Activated naive CD4-positive, alpha-beta T cell treated with anti-CD3 and anti-CD28 coated beads, Interleukin-2, amount 10 ng/mL, durations not matched to agents 7 days and 5 days (primary cell): ENCODE results near the gene KRTAP5-3.

Source experiments
- CTCF ChIA-PET: fragments of 350-600 bp; sonication (Branson Sonifier 250); formaldehyde crosslinking; loops from one replicate; lab custom pipeline; 2021; ENCODE audit warnings: antibody characterized with exemption; lab: Charles Lee
- DNase-seq: peaks from one replicate; pipeline ENCODE4 v3.0.0-alpha.2; 2020
- H3K27ac Mint-ChIP-seq: one replicate; pipeline ENCODE4 v1.8.0; 2021; ENCODE audit warnings: mild to moderate bottlenecking, moderate library complexity, mixed read lengths
- H3K27me3 Mint-ChIP-seq: one replicate; pipeline ENCODE4 v1.8.0; 2021; ENCODE audit warnings: mild to moderate bottlenecking, mixed read lengths
- H3K36me3 Mint-ChIP-seq: one replicate; pipeline ENCODE4 v1.8.0; 2021; ENCODE audit warnings: mixed read lengths
- H3K4me1 Mint-ChIP-seq: one replicate; pipeline ENCODE4 v1.8.0; 2021; ENCODE audit warnings: mixed read lengths
- H3K4me3 Mint-ChIP-seq: one replicate; pipeline ENCODE4 v1.8.0; 2021; ENCODE audit warnings: mild to moderate bottlenecking, moderate library complexity, mixed read lengths
- H3K9me3 Mint-ChIP-seq: one replicate; pipeline ENCODE4 v1.8.0; 2021; ENCODE audit warnings: mixed read lengths

The KRTAP5-3 gene

DNA sequence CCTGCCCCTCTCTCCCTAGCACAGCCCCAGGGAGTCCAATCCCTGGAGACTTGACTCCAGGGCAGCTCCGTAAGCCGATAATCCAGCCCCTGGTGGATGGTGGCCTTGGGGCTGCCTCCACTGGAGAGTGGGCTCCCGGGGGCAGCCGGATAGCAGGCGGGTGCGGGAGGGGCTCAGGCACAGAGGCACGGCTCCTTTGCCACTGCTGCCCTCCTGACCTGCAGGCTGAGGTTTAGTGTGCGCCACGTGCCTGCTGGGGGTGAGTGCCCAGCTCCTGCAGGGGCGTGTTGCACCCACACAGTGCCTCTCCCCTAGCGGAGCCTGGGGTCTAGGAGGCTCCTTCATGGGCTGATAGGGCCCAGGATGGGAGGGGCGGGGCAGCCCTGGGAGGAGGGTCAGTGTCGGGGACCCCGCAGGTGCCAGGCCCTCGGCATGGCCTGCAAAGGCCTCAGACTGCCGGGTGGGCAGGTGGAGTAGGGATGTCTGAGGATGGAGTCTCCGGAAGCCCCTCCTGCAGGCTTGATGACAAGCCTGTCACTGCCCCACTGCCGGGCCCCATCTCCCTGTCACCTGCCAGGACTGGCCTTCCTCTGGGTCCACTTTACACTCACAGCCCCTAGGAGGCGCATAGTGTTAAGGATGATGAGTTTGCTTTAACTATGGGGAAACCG, 41.7 kb downstream of the KRTAP5-3 start:
- H3K27ac Mint-ChIP-seq = no peak overlapping the region
- CTCF ChIA-PET = interaction anchor here (1.4 to 2.1 kb wide), 2 partner anchors 8 to 11 kb away, joined by 3 to 11 read pairs; no protein-coding TSS in a partner anchor
- H3K27me3 Mint-ChIP-seq = peaks cover 28% of the 10 kb centered on the region
- H3K4me1 Mint-ChIP-seq = peaks cover 3% of the 10 kb centered on the region
- no peak for DNase-seq
- H3K36me3 Mint-ChIP-seq = no peaks in the 10 kb centered on the region
- no peak overlapping the region for H3K4me3 Mint-ChIP-seq
- no peaks in the 10 kb centered on the region for H3K9me3 Mint-ChIP-seq

DNA sequence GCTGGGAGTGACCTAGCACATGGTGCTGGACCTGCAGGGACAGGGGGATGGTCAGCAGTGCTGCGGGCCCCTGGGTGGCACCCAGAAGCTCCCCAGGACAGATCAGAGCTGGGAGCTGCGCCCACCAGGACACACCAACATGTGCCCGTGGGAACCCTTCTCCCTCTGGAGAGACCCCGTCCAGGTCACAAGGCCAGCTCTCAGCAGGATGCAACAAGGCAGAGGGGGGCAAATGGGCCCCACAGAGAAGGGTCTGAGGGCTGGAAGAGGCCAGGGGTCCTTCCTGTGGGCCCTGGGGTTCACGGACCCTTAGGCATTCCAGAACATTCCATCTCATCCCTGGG, 42.4 kb downstream of the KRTAP5-3 start:
- Mint-ChIP-seq H3K27me3 (peaks cover 26% of the 10 kb centered on the region), H3K36me3 (no peaks in the 10 kb centered on the region), H3K9me3 (no peaks in the 10 kb centered on the region), H3K4me1 (peaks cover 3% of the 10 kb centered on the region), H3K4me3 (no peak overlapping the region), H3K27ac (no peak overlapping the region)
- no peak for DNase-seq
- CTCF ChIA-PET = interaction anchor here (1.4 to 2.1 kb wide), 2 partner anchors 9 to 10 kb away, joined by 3 to 11 read pairs; no protein-coding TSS in a partner anchor

DNA sequence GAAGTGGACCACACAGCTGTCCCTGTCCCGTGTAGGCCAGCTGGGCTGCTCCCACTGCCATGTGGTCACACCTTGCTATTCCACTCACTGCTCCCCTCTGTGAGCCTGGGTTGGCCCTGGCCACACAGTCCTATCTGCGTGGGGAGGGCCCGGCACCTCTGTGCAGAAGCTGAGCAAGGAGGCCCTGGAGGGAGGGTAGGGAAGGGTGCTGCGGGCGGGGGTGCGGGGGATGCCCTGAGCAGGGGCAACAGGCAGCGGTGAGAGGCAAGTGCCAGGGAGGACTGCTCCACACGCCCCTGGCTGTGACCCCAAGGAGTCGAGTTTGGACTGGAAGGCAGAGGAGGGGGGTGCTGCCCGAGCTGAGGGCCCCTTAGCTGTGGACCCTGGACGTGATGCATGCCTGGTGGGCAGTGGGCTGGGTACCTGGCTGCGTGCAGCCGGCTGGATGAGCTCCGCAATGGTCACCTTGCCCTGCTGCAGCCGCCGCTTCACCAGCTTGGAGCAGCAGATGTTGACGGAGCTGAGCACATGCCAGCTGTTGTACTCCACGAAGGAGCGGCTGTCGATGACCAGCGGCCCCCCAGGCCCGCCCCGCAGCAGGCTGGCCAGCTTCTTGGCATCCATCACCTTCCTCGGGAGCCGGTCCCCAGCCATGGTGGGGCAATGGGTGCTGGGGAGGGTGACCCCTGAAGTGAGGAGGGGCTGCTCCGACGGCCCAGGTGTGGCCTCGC, 42.9 kb downstream of the KRTAP5-3 start:
- Mint-ChIP-seq H3K4me3 (no peak overlapping the region), H3K36me3 (no peaks in the 10 kb centered on the region), H3K27me3 (peaks cover 21% of the 10 kb centered on the region), H3K27ac (no peak overlapping the region), H3K4me1 (no peaks in the 10 kb centered on the region), H3K9me3 (no peaks in the 10 kb centered on the region)
- no peak for DNase-seq
- CTCF ChIA-PET = interaction anchor here (0.5 to 2.1 kb wide), 4 partner anchors 9 to 911 kb away, joined by 3 to 11 read pairs (median 4); no protein-coding TSS in a partner anchor

DNA sequence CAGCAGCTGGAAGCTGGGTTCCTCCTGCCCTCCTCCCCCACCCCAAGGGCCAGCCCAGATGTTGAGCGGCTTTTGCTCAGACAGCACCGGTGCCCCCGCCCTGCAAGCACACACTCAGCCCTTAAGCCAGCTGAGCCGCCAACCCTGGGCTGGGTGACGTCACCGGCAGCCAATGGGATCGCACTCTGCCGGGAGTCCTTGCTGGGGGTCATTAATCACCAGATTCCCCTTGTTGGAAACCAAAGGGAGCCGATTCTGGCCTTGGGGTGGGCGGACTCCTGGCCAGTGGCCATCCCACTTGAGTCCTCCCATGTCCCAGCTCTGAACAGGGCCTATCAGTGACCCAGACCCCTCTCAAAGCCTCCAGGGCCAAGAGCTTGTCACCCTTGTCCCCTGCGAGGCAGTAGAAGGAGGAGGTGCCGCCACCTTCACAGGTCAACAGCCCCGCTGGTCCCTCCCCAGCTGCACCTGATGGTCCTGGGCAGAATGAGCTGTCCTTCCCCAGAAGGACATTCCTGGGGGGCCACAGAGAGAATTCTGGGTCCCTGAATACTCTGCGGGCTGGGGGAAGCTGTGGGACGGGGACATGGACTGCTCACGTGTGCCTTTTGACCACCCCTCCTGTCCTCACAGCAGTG, 43.6 kb downstream of the KRTAP5-3 start:
- Mint-ChIP-seq H3K36me3 (no peaks in the 10 kb centered on the region), H3K9me3 (no peaks in the 10 kb centered on the region), H3K27ac (no peak overlapping the region), H3K4me1 (no peaks in the 10 kb centered on the region), H3K27me3 (peaks cover 14% of the 10 kb centered on the region), H3K4me3 (no peak overlapping the region)
- DNase-seq = no peak
- CTCF ChIA-PET = interaction anchor here (0.7 to 2.1 kb wide), 2 partner anchors 10 to 18 kb away, joined by 4 to 11 read pairs; no protein-coding TSS in a partner anchor

DNA sequence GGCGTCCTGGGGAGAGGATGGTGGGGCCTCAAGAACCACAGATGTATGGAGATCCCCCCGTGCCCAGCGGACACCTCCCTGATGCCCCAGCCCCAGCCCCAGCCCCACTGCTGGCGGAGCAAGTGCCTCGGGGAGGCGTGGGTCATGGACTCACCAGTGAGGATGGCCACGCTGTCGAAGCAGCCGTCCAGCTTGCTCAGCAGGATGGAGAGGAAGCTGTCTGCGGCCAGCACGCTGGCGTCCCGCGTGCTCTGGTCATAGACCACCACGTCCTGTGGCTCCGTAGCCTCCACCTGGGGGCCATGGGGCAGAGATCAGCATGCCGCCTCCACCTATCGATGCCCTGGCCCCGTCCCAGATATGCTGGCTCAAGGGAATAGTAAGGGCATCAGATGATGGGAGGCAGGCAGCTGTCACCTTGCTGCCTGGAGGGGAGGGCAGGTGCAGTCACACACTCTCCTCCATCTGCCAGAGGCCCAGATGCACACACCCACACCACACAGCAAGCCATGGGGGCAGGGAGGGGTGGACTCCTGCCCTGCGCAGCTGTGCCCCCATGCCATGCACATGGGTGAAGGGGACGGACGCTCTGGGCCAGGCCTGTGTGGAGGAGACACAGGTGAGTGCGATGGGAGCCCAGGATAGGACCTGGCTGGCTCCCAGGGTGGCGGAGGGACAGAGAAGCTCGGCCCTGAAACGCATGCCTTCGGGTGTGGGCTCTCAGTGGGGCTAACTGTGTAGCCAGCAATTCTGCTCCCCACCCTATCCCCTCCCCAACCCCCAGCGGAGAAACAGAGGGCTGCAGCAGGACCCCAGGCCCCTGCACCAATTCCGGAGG, 44.3 kb downstream of the KRTAP5-3 start:
- no peaks in the 10 kb centered on the region for H3K36me3 Mint-ChIP-seq
- no peak overlapping the region for H3K4me3 Mint-ChIP-seq
- no peak for DNase-seq
- CTCF ChIA-PET = no interaction called here
- no peaks in the 10 kb centered on the region for H3K4me1 Mint-ChIP-seq
- H3K9me3 Mint-ChIP-seq = no peaks in the 10 kb centered on the region
- peaks cover 6% of the 10 kb centered on the region for H3K27me3 Mint-ChIP-seq
- H3K27ac Mint-ChIP-seq = no peak overlapping the region

DNA sequence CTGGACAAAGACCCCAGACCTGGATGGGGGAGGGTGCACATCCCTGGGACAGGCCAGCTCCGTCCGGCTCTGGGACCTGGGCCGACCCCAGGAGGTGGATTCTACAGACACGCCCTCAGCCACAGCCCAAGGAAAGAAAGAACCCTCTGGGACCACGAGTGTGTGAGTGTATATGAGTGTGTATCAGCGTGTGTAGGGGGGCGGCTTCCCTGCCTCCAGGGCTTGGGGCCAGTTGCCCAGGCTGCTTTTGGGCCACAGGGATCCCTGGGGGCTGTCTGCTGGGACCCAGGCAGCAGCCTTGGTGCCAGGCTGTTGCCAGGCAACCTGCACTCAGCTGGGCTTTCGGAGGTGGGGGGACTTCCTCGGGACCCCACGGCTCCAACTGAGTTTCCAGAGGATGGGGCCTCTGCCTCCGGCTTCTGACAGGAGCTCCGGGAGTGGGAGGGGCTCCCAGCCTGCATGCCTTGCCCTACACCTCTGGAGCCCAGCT, 45.1 kb downstream of the KRTAP5-3 start:
- CTCF ChIA-PET = no interaction called here
- no peak overlapping the region for H3K27ac Mint-ChIP-seq
- DNase-seq = no peak
- no peaks in the 10 kb centered on the region for H3K4me1 Mint-ChIP-seq
- H3K4me3 Mint-ChIP-seq = no peak overlapping the region
- no peaks in the 10 kb centered on the region for H3K9me3 Mint-ChIP-seq
- H3K27me3 Mint-ChIP-seq = no peaks in the 10 kb centered on the region
- H3K36me3 Mint-ChIP-seq = no peaks in the 10 kb centered on the region

DNA sequence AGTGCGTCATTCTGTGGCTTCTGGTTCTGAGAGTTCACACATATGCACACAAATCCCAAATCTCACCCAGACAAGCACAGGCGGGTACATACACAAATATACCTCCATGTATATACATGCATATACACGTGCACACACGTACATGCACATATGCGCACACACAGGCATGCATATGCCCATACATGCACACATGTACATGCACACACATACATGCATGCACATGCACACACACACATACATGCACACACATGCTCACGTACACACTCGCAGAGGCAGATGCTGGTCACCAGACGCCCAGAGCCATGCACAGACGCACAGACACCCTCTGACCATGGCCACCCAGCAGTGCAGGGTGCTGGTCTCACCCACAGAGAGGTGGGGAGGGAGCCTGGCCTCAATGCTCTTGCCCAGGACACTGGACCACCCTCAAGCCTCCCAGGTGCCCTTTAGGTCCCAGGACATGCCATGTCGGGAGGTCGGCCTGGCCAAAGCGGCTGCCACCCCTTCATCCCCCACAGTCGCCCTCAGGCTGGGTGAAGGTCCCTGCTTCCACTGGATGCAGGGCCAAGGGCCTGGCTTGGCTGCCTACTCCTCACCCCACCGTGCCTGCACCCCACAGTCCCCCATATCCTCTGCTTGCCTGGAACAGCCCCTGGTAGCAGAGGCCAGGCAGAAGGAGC, 45.7 kb downstream of the KRTAP5-3 start:
- CTCF ChIA-PET = no interaction called here
- Mint-ChIP-seq H3K4me1 (no peaks in the 10 kb centered on the region), H3K36me3 (no peaks in the 10 kb centered on the region), H3K27ac (no peak overlapping the region), H3K9me3 (no peaks in the 10 kb centered on the region), H3K4me3 (no peak overlapping the region), H3K27me3 (no peaks in the 10 kb centered on the region)
- DNase-seq = no peak

DNA sequence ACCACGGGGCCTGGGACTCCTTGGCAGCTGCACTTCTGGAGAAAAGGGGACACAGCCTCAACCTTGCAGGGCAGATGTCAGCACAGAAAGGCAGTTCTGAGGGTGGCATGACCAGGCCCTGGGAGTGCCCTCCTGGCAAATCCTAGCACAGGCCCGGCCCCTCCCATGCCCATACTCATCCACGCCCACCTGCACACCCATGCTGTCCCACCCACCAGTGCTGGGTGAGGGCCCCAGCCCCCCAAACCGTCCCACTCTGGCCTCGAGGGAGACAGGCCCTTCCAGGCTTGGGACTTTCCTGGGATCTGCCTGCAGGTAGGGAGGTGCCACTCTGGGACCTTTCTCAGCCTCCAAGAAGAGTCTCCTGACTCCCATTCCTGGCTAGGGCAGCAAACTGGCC, 46.3 kb downstream of the KRTAP5-3 start:
- Mint-ChIP-seq H3K36me3 (no peaks in the 10 kb centered on the region), H3K27ac (no peak overlapping the region), H3K27me3 (no peaks in the 10 kb centered on the region), H3K9me3 (no peaks in the 10 kb centered on the region), H3K4me3 (no peak overlapping the region), H3K4me1 (no peaks in the 10 kb centered on the region)
- CTCF ChIA-PET = no interaction called here
- no peak for DNase-seq

DNA sequence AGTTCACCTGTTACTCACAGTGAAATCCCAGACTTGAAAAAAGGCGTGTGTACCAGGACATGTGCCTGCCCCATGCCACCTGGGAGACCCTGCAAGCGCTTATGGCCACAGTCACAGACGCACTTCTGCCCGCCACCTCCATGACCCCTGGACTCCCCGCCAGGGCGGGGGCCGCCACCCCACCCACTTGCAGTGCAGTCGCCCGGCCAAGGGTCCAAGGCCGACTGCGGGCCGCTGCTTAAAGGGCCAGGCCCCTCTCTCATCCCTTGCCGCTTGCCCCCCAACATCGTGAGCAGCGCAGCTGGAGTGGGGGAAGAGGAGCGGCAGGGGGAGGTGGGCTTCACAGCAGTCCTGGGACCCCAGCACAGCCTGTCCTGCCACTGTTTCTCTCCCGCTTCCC, 47.0 kb downstream of the KRTAP5-3 start:
- no peak for DNase-seq
- H3K4me3 Mint-ChIP-seq = no peak overlapping the region
- CTCF ChIA-PET = no interaction called here
- no peaks in the 10 kb centered on the region for H3K9me3 Mint-ChIP-seq
- H3K4me1 Mint-ChIP-seq = no peaks in the 10 kb centered on the region
- no peak overlapping the region for H3K27ac Mint-ChIP-seq
- H3K36me3 Mint-ChIP-seq = no peaks in the 10 kb centered on the region
- no peaks in the 10 kb centered on the region for H3K27me3 Mint-ChIP-seq

DNA sequence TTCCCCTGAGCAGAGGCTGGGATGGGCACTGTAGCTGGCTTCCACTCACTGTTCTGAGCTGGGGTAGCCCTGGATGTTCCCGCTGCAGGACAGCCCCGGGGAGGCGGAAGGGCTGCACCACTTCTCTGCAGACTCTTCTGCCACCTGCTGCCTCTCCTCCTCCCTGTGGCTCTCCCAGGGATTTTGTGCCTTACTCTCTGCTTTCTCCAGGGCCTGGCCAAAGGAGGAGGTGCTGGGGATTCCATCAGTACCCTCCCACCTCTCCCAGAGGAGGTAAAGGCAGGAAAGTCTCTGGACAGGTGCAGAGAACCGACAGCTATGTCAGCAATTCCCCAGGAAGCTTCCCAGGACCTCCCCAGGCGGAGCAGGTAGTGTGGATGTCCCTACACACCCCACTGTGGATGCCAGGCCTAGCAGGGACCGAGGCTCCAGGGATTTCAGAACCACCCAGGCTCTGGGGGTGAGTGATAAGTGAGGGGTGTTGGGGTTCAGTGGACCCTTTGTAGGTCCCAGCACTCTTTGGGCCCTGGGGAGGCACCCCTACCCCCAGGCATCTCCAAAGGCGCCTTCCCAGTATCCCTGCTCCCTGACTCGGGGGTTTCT, 47.5 kb downstream of the KRTAP5-3 start:
- no peak for DNase-seq
- no peaks in the 10 kb centered on the region for H3K4me1 Mint-ChIP-seq
- no peaks in the 10 kb centered on the region for H3K27me3 Mint-ChIP-seq
- H3K27ac Mint-ChIP-seq = no peak overlapping the region
- no peak overlapping the region for H3K4me3 Mint-ChIP-seq
- no peaks in the 10 kb centered on the region for H3K36me3 Mint-ChIP-seq
- no peaks in the 10 kb centered on the region for H3K9me3 Mint-ChIP-seq
- CTCF ChIA-PET = no interaction called here

DNA sequence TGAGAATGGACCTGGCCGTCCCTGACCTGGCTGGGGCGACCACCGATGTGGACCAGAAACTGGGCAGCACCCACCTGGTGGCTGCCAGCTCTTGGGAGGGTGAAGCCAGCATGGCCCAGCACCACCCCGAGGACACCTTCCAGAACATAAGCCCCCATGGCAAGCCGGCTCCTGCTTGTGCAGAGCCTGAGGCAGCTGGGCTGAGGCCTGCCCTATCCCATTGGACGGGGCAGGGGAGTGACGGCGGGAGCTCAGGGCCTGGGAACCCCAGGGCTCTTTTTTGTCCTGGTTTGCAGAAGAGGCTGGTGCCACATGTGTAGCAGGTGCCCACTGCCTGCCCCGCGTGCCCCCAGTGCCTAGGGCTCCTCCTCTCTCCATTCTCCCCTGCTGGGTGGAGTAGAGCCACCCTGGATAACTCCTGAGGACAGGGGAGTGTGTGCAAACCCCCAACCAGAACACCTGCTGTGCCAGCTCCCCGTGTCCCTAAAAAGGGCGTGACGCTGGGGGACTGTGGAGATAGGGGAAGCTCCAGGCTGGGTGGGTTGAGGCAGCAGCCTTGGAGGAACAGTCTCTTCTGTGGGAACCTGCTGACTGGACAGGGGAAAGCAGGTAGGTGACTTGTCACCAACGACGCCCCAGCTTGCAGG, 48.1 kb downstream of the KRTAP5-3 start:
- H3K4me1 Mint-ChIP-seq = no peaks in the 10 kb centered on the region
- H3K9me3 Mint-ChIP-seq = no peaks in the 10 kb centered on the region
- DNase-seq = no peak
- H3K27me3 Mint-ChIP-seq = no peaks in the 10 kb centered on the region
- no peaks in the 10 kb centered on the region for H3K36me3 Mint-ChIP-seq
- H3K4me3 Mint-ChIP-seq = no peak overlapping the region
- CTCF ChIA-PET = no interaction called here
- H3K27ac Mint-ChIP-seq = no peak overlapping the region

DNA sequence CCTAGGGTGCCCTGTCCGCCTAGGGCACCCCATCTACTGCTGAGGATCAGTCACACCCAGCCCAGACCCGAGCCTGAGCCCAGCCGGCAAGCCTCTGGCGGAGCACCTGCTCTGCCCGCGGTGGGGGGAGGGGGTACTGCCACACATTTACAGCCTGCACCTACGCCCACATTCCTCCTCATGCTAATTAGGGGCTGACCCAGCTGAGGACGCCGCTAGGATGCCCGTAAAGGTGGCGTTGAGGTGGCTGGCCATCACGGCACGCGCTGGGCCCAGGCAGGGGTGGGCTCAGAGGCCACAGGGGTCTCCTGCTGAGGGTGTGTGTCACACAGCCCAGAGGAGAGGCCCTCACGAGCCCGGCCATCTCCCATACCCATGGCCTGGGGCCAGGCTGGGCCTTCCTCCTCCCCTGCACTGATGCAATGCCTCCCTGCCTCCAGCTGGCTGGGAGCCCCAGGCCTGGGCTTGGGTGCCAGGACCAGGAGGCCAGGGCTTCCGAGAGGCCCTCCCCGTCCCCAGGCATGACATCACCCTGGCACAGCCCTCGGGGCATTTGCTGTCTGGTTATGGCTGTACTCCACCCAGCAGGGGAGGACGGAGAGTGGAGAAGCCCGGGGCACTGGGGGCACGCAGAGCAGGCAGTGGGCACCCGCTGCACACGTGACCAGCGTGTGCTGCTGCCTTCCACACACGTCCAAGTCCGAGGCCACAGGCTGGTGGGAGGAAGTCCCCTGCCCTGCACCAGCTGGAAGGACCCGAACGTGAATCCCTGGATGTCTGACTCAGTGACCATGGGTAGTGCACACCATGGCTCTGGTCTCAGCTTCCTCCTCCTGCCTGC, 48.9 kb downstream of the KRTAP5-3 start:
- H3K4me3 Mint-ChIP-seq = no peak overlapping the region
- H3K27ac Mint-ChIP-seq = no peak overlapping the region
- CTCF ChIA-PET = no interaction called here
- no peak for DNase-seq
- H3K36me3 Mint-ChIP-seq = no peaks in the 10 kb centered on the region
- H3K4me1 Mint-ChIP-seq = no peaks in the 10 kb centered on the region
- H3K27me3 Mint-ChIP-seq = no peaks in the 10 kb centered on the region
- no peaks in the 10 kb centered on the region for H3K9me3 Mint-ChIP-seq
